ENCODE results near the gene CCNC.

The CCNC gene

DNA sequence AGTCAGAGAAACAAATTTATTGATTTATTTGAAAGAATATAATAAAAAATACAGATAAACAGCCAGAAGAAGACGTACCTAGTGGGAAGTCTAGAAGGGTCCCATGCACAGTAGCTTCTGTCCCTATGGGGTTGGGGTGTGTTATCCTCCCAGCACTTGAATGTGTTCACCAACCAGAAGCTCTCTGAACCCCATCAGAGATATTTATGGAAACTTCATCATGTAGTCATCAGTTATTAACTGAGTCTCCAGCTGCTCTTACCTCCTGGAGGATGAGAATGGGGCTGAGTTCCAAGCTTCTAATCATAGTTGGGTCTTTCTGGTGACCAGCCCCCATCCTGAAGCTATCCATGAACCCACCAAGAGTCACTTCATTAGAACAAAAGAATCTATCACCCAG, 37.8 kb downstream of the CCNC start:
- DNase-seq (ENCODE audit: low read depth): no peak
- H3K4me3 ChIP-seq (ENCODE audit: low read depth, low read length): no peak overlapping the region
- TF ChIP-seq, protein P1, sequence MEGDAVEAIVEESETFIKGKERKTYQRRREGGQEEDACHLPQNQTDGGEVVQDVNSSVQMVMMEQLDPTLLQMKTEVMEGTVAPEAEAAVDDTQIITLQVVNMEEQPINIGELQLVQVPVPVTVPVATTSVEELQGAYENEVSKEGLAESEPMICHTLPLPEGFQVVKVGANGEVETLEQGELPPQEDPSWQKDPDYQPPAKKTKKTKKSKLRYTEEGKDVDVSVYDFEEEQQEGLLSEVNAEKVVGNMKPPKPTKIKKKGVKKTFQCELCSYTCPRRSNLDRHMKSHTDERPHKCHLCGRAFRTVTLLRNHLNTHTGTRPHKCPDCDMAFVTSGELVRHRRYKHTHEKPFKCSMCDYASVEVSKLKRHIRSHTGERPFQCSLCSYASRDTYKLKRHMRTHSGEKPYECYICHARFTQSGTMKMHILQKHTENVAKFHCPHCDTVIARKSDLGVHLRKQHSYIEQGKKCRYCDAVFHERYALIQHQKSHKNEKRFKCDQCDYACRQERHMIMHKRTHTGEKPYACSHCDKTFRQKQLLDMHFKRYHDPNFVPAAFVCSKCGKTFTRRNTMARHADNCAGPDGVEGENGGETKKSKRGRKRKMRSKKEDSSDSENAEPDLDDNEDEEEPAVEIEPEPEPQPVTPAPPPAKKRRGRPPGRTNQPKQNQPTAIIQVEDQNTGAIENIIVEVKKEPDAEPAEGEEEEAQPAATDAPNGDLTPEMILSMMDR (IDR thresholded peaks at IDR 0.05; ENCODE audit: low read depth, low read length, missing control alignments): no peak

DNA sequence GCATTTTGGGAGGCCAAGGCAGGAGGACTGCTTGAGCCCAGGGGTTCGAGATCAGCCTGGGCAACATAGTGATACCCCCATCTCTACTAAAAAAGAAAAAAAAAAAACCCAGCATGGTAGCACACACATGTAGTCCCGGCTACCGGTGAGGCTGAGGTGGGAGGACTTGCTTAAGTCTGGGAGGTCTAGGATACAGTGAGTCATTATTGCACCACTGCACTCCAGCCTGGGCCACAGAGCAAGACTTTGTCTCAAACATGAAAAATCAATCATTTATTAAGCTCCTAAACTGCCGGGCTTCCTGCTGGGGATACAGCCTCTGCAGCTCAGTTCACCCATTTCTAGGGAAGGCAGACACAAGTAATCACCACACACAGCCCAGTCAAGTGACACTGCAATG, 45.9 kb downstream of the CCNC start:
- TF ChIP-seq, protein P1 (IDR thresholded peaks at IDR 0.05; ENCODE audit: low read depth, low read length, missing control alignments): no peak
- H3K4me3 ChIP-seq (ENCODE audit: low read depth, low read length): no peak overlapping the region
- no peak for DNase-seq (ENCODE audit: low read depth)

DNA sequence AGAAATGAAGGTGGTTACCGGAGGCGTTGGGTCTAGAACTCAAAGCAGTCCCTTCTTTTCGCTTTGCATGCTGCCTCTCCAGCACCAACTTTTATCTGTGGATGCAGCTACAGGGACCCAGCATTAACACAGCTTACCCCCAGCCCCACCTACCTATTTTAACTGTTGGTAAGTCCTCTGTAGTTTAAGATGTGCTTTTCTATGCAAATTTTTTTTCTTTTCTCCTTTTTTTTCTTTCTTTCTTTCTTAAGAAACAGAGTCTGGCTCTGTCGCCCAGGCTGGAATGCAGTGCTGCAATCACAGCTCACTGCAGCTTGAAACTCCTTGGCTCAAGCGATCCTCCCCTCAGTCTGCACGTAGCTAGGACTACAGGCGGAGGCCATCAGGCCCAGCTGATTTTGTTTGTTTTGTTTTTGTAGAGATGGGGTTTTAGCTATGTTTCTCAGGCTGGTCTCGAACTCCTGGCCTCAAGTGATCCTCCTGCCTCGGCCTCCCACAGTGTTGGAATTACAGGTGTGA, 46.8 kb downstream of the CCNC start:
- TF ChIP-seq, protein P1 (IDR thresholded peaks at IDR 0.05; ENCODE audit: low read depth, low read length, missing control alignments): no peak
- H3K4me3 ChIP-seq (ENCODE audit: low read depth, low read length): peak overlapping the region; percentile 98
- no peak for DNase-seq (ENCODE audit: low read depth)

DNA sequence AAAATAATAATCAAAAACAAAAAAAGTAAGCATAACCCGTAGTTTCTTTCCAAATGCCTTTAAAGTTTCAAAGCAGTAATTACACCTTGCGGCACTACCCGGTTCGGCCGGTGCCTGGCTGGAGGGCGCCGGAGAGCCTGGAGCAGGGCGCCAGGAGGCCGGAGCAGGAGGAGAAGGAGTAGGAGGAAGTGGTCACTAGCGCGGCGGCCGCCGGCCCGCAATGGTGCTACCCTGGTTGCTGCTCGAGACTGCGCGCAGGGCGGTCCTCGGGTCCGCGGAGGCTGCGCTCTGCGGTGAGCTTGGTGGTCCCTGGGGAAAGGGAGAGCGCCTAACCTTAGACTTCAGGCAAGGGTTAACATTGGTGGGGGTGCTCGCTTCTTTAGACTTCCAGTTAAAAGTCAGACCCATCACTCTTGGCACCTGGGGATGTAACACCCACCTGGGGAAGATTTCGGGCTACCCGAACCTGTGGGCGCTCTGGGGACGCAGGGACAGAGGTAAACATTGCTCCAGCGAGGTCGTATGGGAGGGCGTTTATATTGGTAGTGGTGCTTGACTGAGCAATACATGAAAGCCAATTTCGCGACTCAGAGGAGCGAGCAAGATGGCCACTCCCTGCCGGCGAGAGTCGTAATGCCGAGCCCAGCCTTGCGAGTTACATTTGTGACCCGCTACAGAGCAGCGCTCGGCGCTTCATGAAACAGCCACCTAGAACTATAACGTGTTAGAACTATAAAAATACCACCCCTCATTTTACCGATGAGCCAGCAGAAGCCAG, 47.4 kb downstream of the CCNC start:
- TF ChIP-seq, protein P1 (IDR thresholded peaks at IDR 0.05; ENCODE audit: low read depth, low read length, missing control alignments): peak; percentile 63
- peak overlapping the region; percentile 98 for H3K4me3 ChIP-seq (ENCODE audit: low read depth, low read length)
- peak; percentile 47 for DNase-seq (ENCODE audit: low read depth)

DNA sequence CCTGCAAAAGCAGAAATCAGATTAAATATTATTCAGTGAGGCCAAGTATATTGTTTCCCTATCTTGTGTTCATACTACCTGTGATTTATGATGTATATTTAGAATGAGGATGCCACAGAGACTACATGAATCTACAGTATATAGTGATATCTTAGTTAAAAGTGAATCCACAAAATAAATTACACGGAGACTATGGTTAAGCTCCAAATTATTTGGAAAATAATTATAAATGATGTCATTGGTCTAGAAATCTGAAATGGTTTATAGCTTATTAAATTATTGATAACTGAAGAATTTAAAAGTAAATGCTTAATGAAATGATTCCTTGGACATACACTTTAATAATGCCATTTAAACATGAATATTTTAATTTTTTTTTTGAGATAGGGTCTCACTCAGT, 49.0 kb downstream of the CCNC start:
- DNase-seq (ENCODE audit: low read depth): no peak
- TF ChIP-seq, protein P1 (IDR thresholded peaks at IDR 0.05; ENCODE audit: low read depth, low read length, missing control alignments): no peak
- H3K4me3 ChIP-seq (ENCODE audit: low read depth, low read length): no peak overlapping the region

DNA sequence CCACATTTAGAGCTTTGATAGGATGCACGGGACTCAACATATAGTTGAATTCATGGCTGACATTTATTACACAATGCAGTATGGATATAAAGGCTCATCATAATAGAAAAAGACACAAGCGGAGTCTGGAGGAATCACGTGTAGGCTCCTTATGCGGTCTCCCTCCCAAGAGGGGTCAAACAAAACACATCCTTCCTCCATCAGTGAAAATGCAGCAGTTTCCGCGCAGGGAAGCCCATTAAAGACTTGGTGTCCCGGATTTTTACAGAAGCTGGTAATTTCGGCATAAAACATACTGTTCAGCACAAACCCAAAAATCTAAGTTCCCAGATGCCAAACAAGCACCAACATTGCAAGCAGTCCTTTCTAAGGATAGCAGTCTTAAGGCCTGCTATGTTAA, 54.4 kb downstream of the CCNC start:
- TF ChIP-seq, protein P1 (IDR thresholded peaks at IDR 0.05; ENCODE audit: low read depth, low read length, missing control alignments): no peak
- DNase-seq (ENCODE audit: low read depth): no peak
- H3K4me3 ChIP-seq (ENCODE audit: low read depth, low read length): peak overlapping the region; percentile 84

DNA sequence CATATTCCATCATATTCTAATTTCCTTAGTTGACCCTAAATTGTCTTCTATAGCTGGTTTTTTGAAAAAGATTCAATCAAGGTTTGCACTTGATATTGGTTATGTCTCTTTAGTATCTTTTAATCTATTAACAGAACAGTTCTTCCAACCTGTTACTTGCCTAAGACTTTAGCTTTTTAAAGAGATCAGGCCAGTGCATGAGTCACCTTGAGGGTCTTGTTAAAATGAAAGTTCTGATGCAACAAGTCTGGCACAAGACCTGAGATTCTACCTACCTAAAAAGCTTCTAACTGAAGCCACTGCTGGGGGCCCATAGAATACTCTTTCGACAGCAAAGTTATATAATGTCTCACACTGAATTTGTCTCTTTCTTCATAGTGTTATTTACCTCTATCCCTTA, 56.4 kb downstream of the CCNC start:
- TF ChIP-seq, protein P1 (IDR thresholded peaks at IDR 0.05; ENCODE audit: low read depth, low read length, missing control alignments): no peak
- no peak overlapping the region for H3K4me3 ChIP-seq (ENCODE audit: low read depth, low read length)
- DNase-seq (ENCODE audit: low read depth): no peak
